Right lobe of liver (tissue), 6 donors: Measurements from ENCODE around the gene OTUD4. TPM values are rescaled to one million over a fixed set of nuclear protein-coding genes. Genes with fewer than 3 reads are reported as not detected.

Experiments used
- ATAC-seq, 4 donors: fragments of 200-7000 bp; cut with Tn5 transposase; one replicate each; pipeline ENCODE4 v1.9.1; 2020; ENCODE audit warnings: mild to moderate bottlenecking in 4 of 4, moderate library complexity in 4 of 4
- DNase-seq, 3 donors: peaks; one replicate each; pipeline ENCODE4 v3.0.0-alpha.2; 2020
- H3K27ac ChIP-seq, 3 donors: fragments of 200-600 bp; one replicate each; pipeline ENCODE4 v1.8.0; 2022
- H3K27me3 ChIP-seq, 2 donors: fragments of 200-600 bp; one replicate each; pipeline ENCODE4 v1.8.0; 2022
- H3K36me3 ChIP-seq, 4 donors: fragments of 200-600 bp; sonication (generic) in 1 of 4; one replicate each; pipeline versions ENCODE4 v1.5.1 to v1.8.0; 2017 to 2022; ENCODE audit warnings: control low read depth in 1 of 4
- H3K4me1 ChIP-seq, 4 donors: fragments of 200-600 bp; sonication (generic) in 1 of 4; one replicate each; pipeline versions ENCODE4 v1.5.1 to v1.8.0; 2017 to 2022; ENCODE audit warnings: control low read depth in 1 of 4
- H3K4me3 ChIP-seq, 3 donors: fragments of 200-600 bp; one replicate each; pipeline ENCODE4 v1.8.0; 2022
- H3K9me3 ChIP-seq, 4 donors: fragments of 200-600 bp; sonication (generic) in 1 of 4; one replicate each; pipeline versions ENCODE4 v1.5.1 to v1.8.0; 2017 to 2022; ENCODE audit warnings: control low read depth in 1 of 4
- CTCF ChIP-seq, 4 donors: fragments of 200-600 bp in 3 of 4; fragments of 450-650 bp in 1 of 4; IDR thresholded peaks; one replicate each; pipeline versions ENCODE4 v1.5.1 to v1.8.0; 2016 to 2022; ENCODE audit warnings: antibody characterized with exemption in 4 of 4, mild to moderate bottlenecking in 2 of 4
- POLR2A ChIP-seq: fragments of 450-650 bp; IDR thresholded peaks from one replicate; pipeline ENCODE4 v1.6.1; 2017; ENCODE audit warnings: antibody characterized with exemption, mild to moderate bottlenecking
- WGBS: methylation state at CpG from one replicate; pipeline ENCODE4 v1.1.6; 2018; ENCODE audit warnings: low coverage, low lambda C conversion rate; ENCODE audit not compliant: insufficient coverage; ENCODE audit errors: missing lambda C conversion rate; 5-methylcytosine and 5-hydroxymethylcytosine counted together
- intact Hi-C, 2 donors: fragments of 100-400 bp; cut with DNase I; formaldehyde crosslinking; loops; one replicate each; pipeline versions ENCODE4 v1.11.2 to v1.14.1; 2022
- small RNA-seq, 2 experiments: library from RNA; depleted of rRNA; stranded (forward); fragments of <200 nt; gene quantifications; one replicate each; pipeline ENCODE3, GENCODE V24; 2016
- total RNA-seq, 6 experiments: library from RNA; depleted of rRNA in 2 of 6; stranded (reverse); fragments of >200 nt in 2 of 6; fragmentation: NEBNext Ultra II Directional in 3 of 6; extraction: Animal tissue kit (Norgen Biotek cat#: 25700) in 3 of 6; gene quantifications; one replicate each; pipeline versions ENCODE4 v1.1.0 to v1.2.4, GENCODE V29; 2016 to 2023
- donor health status: DM: no; HTN: yes; CAD: no.
- donor health status: DM: no; HTN: no; CAD: no.
- donor health status: DM: no; HTN: no; CAD: no.
- donor health status: DM: no; HTN: yes; CAD: no.
- donor health status: DM: no; HTN: yes; CAD: no.

Gene OTUD4
- total RNA-seq, 6 experiments from 2014 or later, result 13.8 to 25.6 (median 20.2) TPM

DNA sequence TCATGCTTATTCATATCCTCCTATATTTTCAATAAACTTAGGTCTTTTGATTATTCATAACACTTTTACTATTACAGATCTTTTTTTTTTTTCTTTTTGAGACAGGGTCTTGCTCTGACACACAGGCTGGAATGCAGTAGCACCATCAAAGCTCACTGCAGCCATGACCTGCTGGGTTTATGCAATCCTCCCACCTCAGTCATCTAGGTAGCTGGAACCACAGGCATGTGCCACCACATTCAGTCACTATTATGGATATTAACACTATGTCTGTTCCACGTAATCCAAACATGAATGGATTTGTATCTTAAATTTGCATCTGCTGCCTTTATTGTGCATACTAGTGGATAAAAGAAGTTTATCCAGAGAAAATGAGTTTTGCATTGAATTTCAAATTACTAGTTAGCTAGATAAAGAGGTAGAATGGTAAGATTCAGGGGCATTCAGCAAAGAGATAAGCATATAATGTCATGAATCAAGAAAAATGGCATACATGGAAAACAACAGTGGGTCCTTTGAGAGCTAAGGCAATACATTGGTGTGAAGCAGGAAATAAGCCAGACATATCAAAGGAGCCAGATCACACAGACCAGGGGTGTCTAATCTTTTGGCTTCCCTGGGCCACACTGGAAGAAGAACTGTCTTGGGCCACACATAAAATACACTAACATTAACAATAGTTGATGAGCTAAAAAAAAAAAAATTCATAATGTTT is 96.3 kb downstream of the OTUD4 start:
- intact Hi-C loops, result no loop called here
- no peaks in the 10 kb centered on the region for H3K9me3 ChIP-seq
- H3K4me1 ChIP-seq, result no peaks in the 10 kb centered on the region
- no peak overlapping the region for H3K4me3 ChIP-seq
- no peak for TF ChIP-seq CTCF (IDR thresholded peaks at IDR 0.05)
- TF ChIP-seq POLR2A, result no peak
- H3K27me3 ChIP-seq, result no peaks in the 10 kb centered on the region
- no peak overlapping the region for H3K27ac ChIP-seq
- 100% methylated on average over 1 of the region's 1 CpG for WGBS
- H3K36me3 ChIP-seq, result peaks cover 0 to 3% (median 0%) of the 10 kb centered on the region in 4 donors
- DNase-seq, result no peak
- no peak for ATAC-seq

Small RNAs within 50 kb of the gene (small RNA-seq; reads per million reads assigned to genes)
- gene RF00019, result 0 reads per million in 2 experiments

Other genes starting within 250 kb of the OTUD4 start
- 10 to 100 TPM in 1 of 6 experiments, 1 to 10 TPM in 5; 6.0 to 13.0 (median 8.3) TPM for gene ANAPC10, start 82.4 kb downstream of the OTUD4 start, total RNA-seq
- 10 to 100 TPM; 14.4 to 57.7 (median 28.9) TPM for gene ABCE1, start 82.3 kb downstream of the OTUD4 start, total RNA-seq